SIG-M5 (cell line): ENCODE measurements around the gene ADIPOR1.
"Not testable (repeated sequence)": the region's sequence is repeated elsewhere in the genome, so short reads cannot be mapped to it uniquely, and the experiment has no call there.

Source experiments
- DNase-seq: peaks from one replicate; lab custom pipeline; 2025; lab: John Stamatoyannopoulos, UW

The ADIPOR1 gene

GRCh38 chr1:202936409-202936808 is 21.7 kb downstream of the ADIPOR1 start:
- DNase-seq = not testable (repeated sequence)

GRCh38 chr1:202935844-202936243 is 22.3 kb downstream of the ADIPOR1 start:
- DNase-seq = no peak

GRCh38 chr1:202934755-202935154 is 23.4 kb downstream of the ADIPOR1 start:
- no peak for DNase-seq

- no peak for DNase-seq
These were observed 25.6 kb downstream of the ADIPOR1 start for GRCh38 chr1:202932476-202932875.

- peak; percentile 72 for DNase-seq
These were observed 31.3 kb downstream of the ADIPOR1 start, which contains the start of gene KLHL12 for GRCh38 chr1:202926581-202927491. Gene KLHL12, minus strand, starts transcription at chr1:202927234. Its CDS starts 2,072 bp downstream, at chr1:202925162.

GRCh38 chr1:202923533-202923932 is 34.6 kb downstream of the ADIPOR1 start:
- no peak for DNase-seq

- no peak for DNase-seq
These were observed 38.5 kb downstream of the ADIPOR1 start for GRCh38 chr1:202919615-202920014.

- no peak for DNase-seq
These were observed 43.0 kb downstream of the ADIPOR1 start for GRCh38 chr1:202915146-202915545.

- DNase-seq = not testable (repeated sequence)
These were observed 45.6 kb downstream of the ADIPOR1 start for GRCh38 chr1:202912476-202912875.

- no peak for DNase-seq
These were observed 48.6 kb downstream of the ADIPOR1 start for GRCh38 chr1:202909494-202909893.

GRCh38 chr1:202908998-202909397 is 49.1 kb downstream of the ADIPOR1 start:
- no peak for DNase-seq

GRCh38 chr1:202905331-202905730 is 52.8 kb downstream of the ADIPOR1 start:
- no peak for DNase-seq

- DNase-seq = not testable (repeated sequence)
These were observed 54.3 kb downstream of the ADIPOR1 start for GRCh38 chr1:202903808-202904207.

GRCh38 chr1:202901555-202901954 is 56.6 kb downstream of the ADIPOR1 start:
- no peak for DNase-seq

GRCh38 chr1:202892501-202892900 is 65.6 kb downstream of the ADIPOR1 start:
- no peak for DNase-seq
